ENCODE measurements around the gene BUD31. TPM values are rescaled to one million over a fixed set of nuclear protein-coding genes. Genes with fewer than 3 reads are reported as not detected.
"Not testable (repeated sequence)": the region's sequence is repeated elsewhere in the genome, so short reads cannot be mapped to it uniquely, and the experiment has no call there.

The BUD31 gene
- polyA plus RNA-seq, 6 donors from 2014 or later, result 129 to 201 (median 182) TPM

- Mint-ChIP-seq H3K4me3 (peak overlapping the region; percentile 78 to 91 (median 82)), H3K4me1 (peaks cover 8 to 35% (median 23%) of the 10 kb centered on the region in 3 donors), H3K9me3 (no peaks in the 10 kb centered on the region), H3K36me3 (no peaks in the 10 kb centered on the region), H3K27ac (peak overlapping the region in 5 of 6 donors; percentile 51 to 87 (median 79)), H3K27me3 (no peaks in the 10 kb centered on the region)
- no peak for DNase-seq
- ATAC-seq (ENCODE audit: low read depth in 2 of 2), result no peak
Observed at GRCh38 chr7:99373091-99374066, 35.4 kb upstream of the BUD31 start.

- peak; percentile 80 for DNase-seq
- Mint-ChIP-seq H3K9me3 (no peaks in the 10 kb centered on the region), H3K4me3 (peak within 1 kb of the TSS; percentile 78 to 93 (median 82)), H3K36me3 (peaks cover 0 to 5% of the 10 kb centered on the region in 2 donors), H3K4me1 (peaks cover 13 to 43% (median 30%) of the 10 kb centered on the region in 3 donors), H3K27me3 (no peaks in the 10 kb centered on the region), H3K27ac (peak within 1 kb of the TSS; percentile 33 to 94 (median 78))
- peak; percentile 79 to 80 for ATAC-seq (ENCODE audit: low read depth in 2 of 2)
Observed at GRCh38 chr7:99374111-99375064, 34.4 kb upstream of the BUD31 start, which contains the start of gene ARPC1B. Gene ARPC1B, plus strand, starts transcription at chr7:99374730. Its CDS starts 10,985 bp downstream, at chr7:99385715.

DNA sequence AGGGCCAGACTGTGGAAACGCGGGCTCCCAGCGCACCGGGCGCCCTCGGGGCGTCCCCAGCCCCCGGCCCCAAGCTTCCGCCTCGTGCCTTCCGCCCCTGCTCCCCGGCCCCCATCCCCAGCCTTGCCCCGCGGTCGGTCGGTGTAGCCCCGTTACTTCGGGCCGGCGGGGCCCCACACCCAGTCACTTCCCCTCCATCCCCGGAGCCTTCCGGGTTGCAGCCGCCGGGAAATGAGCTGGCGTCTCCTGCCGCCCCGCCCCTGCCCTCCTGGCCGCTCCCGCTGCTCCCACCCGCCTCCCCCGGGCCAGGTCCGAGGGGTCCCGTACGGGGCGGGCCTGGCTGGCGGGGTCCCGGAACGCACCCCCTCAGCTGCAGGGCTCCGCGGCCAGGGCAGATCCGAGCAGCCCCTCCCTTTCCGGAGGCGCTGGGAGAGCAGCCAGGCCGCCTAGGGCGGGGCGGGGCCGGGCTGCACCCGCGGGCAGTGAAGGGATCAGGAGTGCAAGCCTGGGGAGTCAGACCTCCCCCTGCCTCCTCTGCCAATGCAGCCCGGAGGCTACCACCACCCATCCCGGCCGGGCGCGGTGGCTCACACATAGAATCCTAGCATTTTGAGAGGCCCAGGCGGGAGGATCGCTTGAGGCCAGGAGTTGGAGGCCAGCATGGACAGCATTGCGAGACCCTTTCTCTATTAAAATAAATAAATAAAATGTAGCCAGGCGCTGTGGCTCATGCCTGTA is 33.5 kb upstream of the BUD31 start:
- Mint-ChIP-seq H3K27me3 (no peaks in the 10 kb centered on the region), H3K4me3 (peak overlapping the region; percentile 74 to 93 (median 82)), H3K27ac (peak overlapping the region in 5 of 6 donors; percentile 15 to 94 (median 75)), H3K9me3 (no peaks in the 10 kb centered on the region), H3K36me3 (peaks cover 0 to 5% of the 10 kb centered on the region in 2 donors), H3K4me1 (peaks cover 19 to 51% (median 39%) of the 10 kb centered on the region in 3 donors)
- peak; percentile 66 for DNase-seq
- peak; percentile 36 to 37 for ATAC-seq (ENCODE audit: low read depth in 2 of 2)

DNA sequence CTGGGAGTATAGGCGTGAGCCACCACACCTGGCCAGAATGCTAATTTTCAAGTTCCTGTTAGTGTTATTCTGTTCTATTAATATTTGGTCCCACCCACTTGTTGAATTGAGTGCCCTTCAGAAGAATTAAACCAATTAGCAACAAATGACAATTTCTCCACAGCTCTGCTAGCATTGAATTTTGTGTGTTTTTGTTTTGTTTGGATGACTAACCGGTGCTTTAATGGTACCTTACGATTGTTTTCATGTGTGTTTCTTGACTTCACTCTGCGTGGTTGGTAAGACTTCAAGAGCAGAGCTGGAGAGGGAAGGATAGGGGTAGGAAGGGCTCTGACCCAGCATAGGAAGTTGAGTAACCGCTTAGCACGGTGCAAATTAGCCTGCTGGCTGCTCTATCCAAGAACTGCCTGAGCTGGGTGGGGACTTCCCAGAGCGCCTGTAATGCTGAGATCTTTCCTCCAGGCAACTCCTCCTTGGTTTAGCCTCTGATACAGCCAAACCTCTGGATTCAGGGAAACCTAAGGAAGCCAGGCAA is 29.7 kb upstream of the BUD31 start:
- ATAC-seq (ENCODE audit: low read depth in 2 of 2) (no peak), DNase-seq (peak; percentile 47)
- peaks cover 32 to 78% (median 59%) of the 10 kb centered on the region in 3 donors for H3K4me1 Mint-ChIP-seq
- H3K27me3 Mint-ChIP-seq, result no peaks in the 10 kb centered on the region
- H3K36me3 Mint-ChIP-seq, result peaks cover 0 to 5% of the 10 kb centered on the region in 2 donors
- H3K27ac Mint-ChIP-seq, result peak overlapping the region; percentile 94 to 99 (median 98)
- H3K4me3 Mint-ChIP-seq, result peak overlapping the region; percentile 80 to 93 (median 86)
- no peaks in the 10 kb centered on the region for H3K9me3 Mint-ChIP-seq

DNA sequence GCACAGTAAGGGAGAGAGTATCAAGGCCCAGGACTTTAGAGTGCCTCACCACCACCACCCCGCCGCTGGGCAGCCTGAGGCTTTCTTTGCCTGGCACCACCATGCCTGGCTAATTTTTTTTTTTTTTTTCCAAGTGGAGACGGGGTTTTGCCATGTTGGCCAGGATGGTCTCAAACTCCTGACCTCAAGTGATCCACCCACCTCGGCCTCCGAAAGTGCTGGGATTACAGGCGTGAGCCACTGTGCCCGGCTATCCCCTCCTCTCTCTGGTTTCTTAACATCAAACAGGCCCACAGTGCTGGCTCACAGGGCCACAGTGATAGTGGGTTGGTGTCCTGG is 29.1 kb upstream of the BUD31 start:
- H3K36me3 Mint-ChIP-seq; DNase-seq; H3K9me3 Mint-ChIP-seq; ATAC-seq (ENCODE audit: low read depth in 2 of 2); H3K27me3 Mint-ChIP-seq: not testable (repeated sequence)
- peaks cover 34 to 83% (median 59%) of the 10 kb centered on the region in 3 donors for H3K4me1 Mint-ChIP-seq
- peak overlapping the region; percentile 80 to 93 (median 88) for H3K4me3 Mint-ChIP-seq
- H3K27ac Mint-ChIP-seq, result peak overlapping the region; percentile 94 to 99 (median 98)

- H3K4me1 Mint-ChIP-seq, result peaks cover 34 to 85% (median 64%) of the 10 kb centered on the region in 3 donors
- DNase-seq (peak; percentile 83), ATAC-seq (ENCODE audit: low read depth in 2 of 2) (peak; percentile 54 to 61)
- no peaks in the 10 kb centered on the region for H3K27me3 Mint-ChIP-seq
- peaks cover 0 to 5% of the 10 kb centered on the region in 2 donors for H3K36me3 Mint-ChIP-seq
- peak overlapping the region; percentile 94 to 99 (median 98) for H3K27ac Mint-ChIP-seq
- H3K4me3 Mint-ChIP-seq, result peak overlapping the region; percentile 80 to 93 (median 88)
- H3K9me3 Mint-ChIP-seq, result no peaks in the 10 kb centered on the region
Observed at GRCh38 chr7:99380032-99380822, 28.5 kb upstream of the BUD31 start.

- Mint-ChIP-seq H3K4me3 (peak overlapping the region; percentile 80 to 93 (median 87)), H3K27ac (peak overlapping the region; percentile 94 to 99 (median 98)), H3K4me1 (peaks cover 35 to 82% (median 72%) of the 10 kb centered on the region in 3 donors), H3K9me3 (no peaks in the 10 kb centered on the region), H3K36me3 (peaks cover 0 to 5% of the 10 kb centered on the region in 2 donors), H3K27me3 (no peaks in the 10 kb centered on the region)
- ATAC-seq (ENCODE audit: low read depth in 2 of 2) (peak; percentile 82 to 87), DNase-seq (peak; percentile 88)
Observed at GRCh38 chr7:99380823-99381663, 27.7 kb upstream of the BUD31 start.

DNA sequence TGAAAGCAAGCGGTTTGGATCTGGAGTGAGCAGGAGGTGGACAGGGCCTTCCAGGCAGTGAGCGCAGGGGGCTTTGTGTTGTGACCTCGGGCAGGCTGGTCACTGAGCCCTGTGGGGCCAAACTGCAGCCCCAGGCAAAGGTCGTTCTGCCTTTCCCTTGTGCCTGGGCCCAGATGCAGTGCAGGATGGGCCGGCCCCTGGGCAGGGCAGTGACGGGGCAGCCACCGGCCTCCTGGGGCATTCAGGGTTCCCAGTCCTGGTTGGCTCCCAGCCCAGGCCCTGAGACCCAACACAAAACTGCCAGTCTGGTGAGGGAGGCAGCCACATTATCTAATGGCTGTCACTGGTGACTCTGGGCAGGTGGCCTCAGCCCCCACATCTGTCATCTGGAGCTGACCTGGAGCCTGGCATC is 27.1 kb upstream of the BUD31 start:
- ATAC-seq (ENCODE audit: low read depth in 2 of 2) (no peak), DNase-seq (no peak)
- Mint-ChIP-seq H3K9me3 (no peaks in the 10 kb centered on the region), H3K27ac (peak overlapping the region in 5 of 6 donors; percentile 44 to 99 (median 99)), H3K27me3 (no peaks in the 10 kb centered on the region), H3K4me3 (peak overlapping the region in 7 of 8 donors; percentile 80 to 93 (median 89)), H3K4me1 (peaks cover 38 to 82% (median 74%) of the 10 kb centered on the region in 3 donors), H3K36me3 (peaks cover 0 to 5% of the 10 kb centered on the region in 2 donors)

- Mint-ChIP-seq H3K4me3 (no peak overlapping the region), H3K9me3 (no peaks in the 10 kb centered on the region), H3K27ac (peak overlapping the region in 5 of 6 donors; percentile 41 to 94 (median 89)), H3K27me3 (no peaks in the 10 kb centered on the region), H3K36me3 (peaks cover 0 to 5% of the 10 kb centered on the region in 2 donors), H3K4me1 (peaks cover 34 to 73% (median 58%) of the 10 kb centered on the region in 3 donors)
- no peak for DNase-seq
- no peak for ATAC-seq (ENCODE audit: low read depth in 2 of 2)
Observed at GRCh38 chr7:99383203-99383602, 25.6 kb upstream of the BUD31 start.

DNA sequence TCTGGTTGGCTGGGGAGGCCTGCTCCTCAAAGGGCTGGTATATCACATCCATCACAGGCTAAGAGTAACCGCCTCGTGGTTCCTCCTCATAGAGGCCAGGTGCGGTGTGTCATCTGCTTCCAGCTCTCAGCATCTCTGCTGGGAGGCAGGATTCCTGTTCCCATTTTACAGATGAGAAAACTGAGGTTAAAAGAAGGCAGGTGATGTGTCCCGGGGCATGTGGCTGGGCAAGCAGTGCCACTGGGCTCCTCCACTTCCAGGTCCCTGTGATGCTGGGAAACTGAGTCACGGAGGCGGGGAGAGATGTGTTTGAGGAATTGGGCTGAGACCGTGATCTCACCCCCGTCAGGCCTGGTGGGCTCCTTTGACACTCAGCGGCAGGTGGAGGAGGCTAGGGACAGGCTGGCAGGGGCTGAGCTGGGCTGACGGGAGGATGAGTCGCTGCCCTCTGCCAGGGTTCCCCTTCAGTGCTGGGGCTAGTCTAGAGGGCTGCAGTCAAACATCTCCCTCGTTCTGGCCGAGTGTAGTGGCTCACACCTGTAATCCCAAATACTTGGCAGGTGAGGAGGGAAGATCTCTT is 24.9 kb upstream of the BUD31 start:
- peaks cover 0 to 5% of the 10 kb centered on the region in 2 donors for H3K36me3 Mint-ChIP-seq
- ATAC-seq (ENCODE audit: low read depth in 2 of 2), result no peak
- H3K4me1 Mint-ChIP-seq, result peaks cover 34 to 69% (median 55%) of the 10 kb centered on the region in 3 donors
- peak overlapping the region in 2 of 8 donors; percentile 1 to 5 for H3K4me3 Mint-ChIP-seq
- DNase-seq, result no peak
- H3K27me3 Mint-ChIP-seq, result no peaks in the 10 kb centered on the region
- H3K9me3 Mint-ChIP-seq, result no peaks in the 10 kb centered on the region
- peak overlapping the region in 5 of 6 donors; percentile 56 to 94 (median 89) for H3K27ac Mint-ChIP-seq

Data from naive B cell (primary cell).